K562 (cell line): ENCODE results near the gene DDX20.

Experiments
- CTCF ChIP-seq, 3 experiments: IDR thresholded peaks in 2 of 3; conservative IDR thresholded peaks in 1 of 3; 2 replicates each; pipeline ENCODE4 v1.5.1; 2011 to 2012; ENCODE audit warnings: low read length in 3 of 3, mild to moderate bottlenecking in 3 of 3, control low read depth in 2 of 3, improper control_type of control experiment in 1 of 3, inconsistent platforms in 1 of 3, low read depth in 1 of 3, mixed read lengths in 1 of 3, moderate library complexity in 1 of 3; ENCODE audit not compliant: insufficient read depth in 2 of 3
- POLR2A ChIP-seq: fragments of 450-650 bp; conservative IDR thresholded peaks from 2 replicates; pipeline ENCODE4 v1.6.1; 2016
- TCF7L2 ChIP-seq: fragments of 150-350 bp; IDR thresholded peaks from 2 replicates; pipeline ENCODE4 v1.6.1; 2016; ENCODE audit warnings: low read depth, mild to moderate bottlenecking, low read length, moderate library complexity

- TF ChIP-seq CTCF (IDR thresholded peaks at IDR 0.05 in 2 of 3, conservative IDR thresholded peaks at IDR 0.05 in 1 of 3; ENCODE audit: insufficient read depth in 2 of 3, low read depth in 1 of 3, low read length in 3 of 3) (no peak), TCF7L2 (no peak), POLR2A (no peak)
Observed at GRCh38 chr1:111735858-111736544, 19.7 kb upstream of the DDX20 start.
